Left kidney (tissue), 2 donors: Measurements from ENCODE around the gene NTSR2. TPM values are rescaled to one million over a fixed set of nuclear protein-coding genes. Genes with fewer than 3 reads are reported as not detected.

Source experiments
- DNase-seq: peaks from one replicate; pipeline ENCODE4 v3.0.0-alpha.2; 2013
- polyA plus RNA-seq: library from polyadenylated mRNA; unstranded; fragments of 120-200 nt; gene quantifications from one replicate; pipeline ENCODE4 v1.2.1, GENCODE V29; 2013; ENCODE audit not compliant: insufficient read length

Gene NTSR2
- polyA plus RNA-seq, 1 donor, result not detected

GRCh38 chr2:11699686-11700670, 30.0 kb upstream of the NTSR2 start:
- no peak for DNase-seq

- DNase-seq, result no peak
Observed at GRCh38 chr2:11698009-11698922, 28.3 kb upstream of the NTSR2 start.

- no peak for DNase-seq
Observed at GRCh38 chr2:11697103-11697871, 27.3 kb upstream of the NTSR2 start.

- DNase-seq, result no peak
Observed at GRCh38 chr2:11696736-11697102, 26.7 kb upstream of the NTSR2 start.

GRCh38 chr2:11695576-11695975, 25.6 kb upstream of the NTSR2 start:
- no peak for DNase-seq

- DNase-seq, result peak; percentile 74
Observed at GRCh38 chr2:11692966-11693521, 23.0 kb upstream of the NTSR2 start.

- DNase-seq, result no peak
Observed at GRCh38 chr2:11691076-11691660, 21.2 kb upstream of the NTSR2 start.

- peak; percentile 71 for DNase-seq
Observed at GRCh38 chr2:11688222-11689069, 18.5 kb upstream of the NTSR2 start.

- no peak for DNase-seq
Observed at GRCh38 chr2:11687736-11688135, 17.7 kb upstream of the NTSR2 start.

GRCh38 chr2:11685906-11686470, 16.0 kb upstream of the NTSR2 start:
- no peak for DNase-seq

GRCh38 chr2:11684894-11685460, 15.0 kb upstream of the NTSR2 start:
- no peak for DNase-seq

- no peak for DNase-seq
Observed at GRCh38 chr2:11683966-11684365, 14.0 kb upstream of the NTSR2 start.

- no peak for DNase-seq
Observed at GRCh38 chr2:11683476-11683875, 13.5 kb upstream of the NTSR2 start.

- DNase-seq, result no peak
Observed at GRCh38 chr2:11682590-11682915, 12.6 kb upstream of the NTSR2 start.

- DNase-seq, result no peak
Observed at GRCh38 chr2:11681722-11682589, 12.0 kb upstream of the NTSR2 start.

- DNase-seq, result no peak
Observed at GRCh38 chr2:11680901-11681721, 11.1 kb upstream of the NTSR2 start.

GRCh38 chr2:11680182-11680900, 10.3 kb upstream of the NTSR2 start:
- DNase-seq, result no peak
